ENCODE measurements around the gene B3GNT5.

The B3GNT5 gene

DNA sequence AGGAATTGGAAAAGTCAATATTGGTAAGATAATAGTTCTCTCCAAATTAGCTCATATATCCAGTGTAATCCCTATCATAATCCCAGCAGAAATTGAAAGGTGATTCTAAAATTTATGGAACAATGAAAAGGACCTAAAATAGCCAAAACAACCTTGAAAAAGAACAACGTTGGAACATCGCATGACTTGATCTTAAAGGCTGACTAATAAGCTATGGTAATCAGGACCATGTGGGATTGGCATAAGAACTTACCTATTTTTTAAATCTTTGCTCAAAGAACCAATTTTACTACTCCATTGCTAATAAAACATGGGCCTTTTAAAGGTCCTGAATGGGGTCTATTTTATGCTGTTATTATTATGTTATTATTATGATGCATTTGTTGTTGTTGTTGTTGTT is 40.9 kb downstream of the B3GNT5 start:
- H3K4me3 ChIP-seq (replicated peaks; ENCODE audit: low read depth, low read length), result no peak overlapping the region
- no peak for TF ChIP-seq CTCF (IDR thresholded peaks at IDR 0.05; ENCODE audit: low read depth, low read length, missing control alignments)
- DNase-seq (ENCODE audit: extremely low read depth, low read depth), result no peak

DNA sequence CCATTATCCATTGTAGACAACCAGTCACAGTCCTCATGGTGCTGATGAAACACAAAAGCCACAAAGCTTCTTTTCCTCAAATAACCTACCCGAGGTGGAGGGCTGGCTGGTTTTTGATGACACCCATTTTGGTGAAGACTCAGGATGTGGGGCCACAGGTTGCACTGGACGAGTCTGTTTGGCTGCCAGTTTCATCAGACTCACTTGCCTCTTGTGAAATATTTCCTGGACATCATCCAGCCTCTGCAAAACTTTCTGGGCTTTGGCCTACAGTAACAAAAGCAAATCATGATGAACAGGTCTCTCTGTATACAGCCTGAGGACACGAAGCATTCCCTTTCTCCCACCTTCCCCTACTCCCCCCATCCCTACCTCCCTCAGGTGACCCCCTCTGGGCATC is 42.2 kb downstream of the B3GNT5 start:
- no peak overlapping the region for H3K4me3 ChIP-seq (replicated peaks; ENCODE audit: low read depth, low read length)
- no peak for TF ChIP-seq CTCF (IDR thresholded peaks at IDR 0.05; ENCODE audit: low read depth, low read length, missing control alignments)
- no peak for DNase-seq (ENCODE audit: extremely low read depth, low read depth)

- no peak for TF ChIP-seq CTCF (IDR thresholded peaks at IDR 0.05; ENCODE audit: low read depth, low read length, missing control alignments)
- no peak overlapping the region for H3K4me3 ChIP-seq (replicated peaks; ENCODE audit: low read depth, low read length)
- DNase-seq (ENCODE audit: extremely low read depth, low read depth), result no peak
Observed at GRCh38 chr3:183296944-183297343, 43.9 kb downstream of the B3GNT5 start.

DNA sequence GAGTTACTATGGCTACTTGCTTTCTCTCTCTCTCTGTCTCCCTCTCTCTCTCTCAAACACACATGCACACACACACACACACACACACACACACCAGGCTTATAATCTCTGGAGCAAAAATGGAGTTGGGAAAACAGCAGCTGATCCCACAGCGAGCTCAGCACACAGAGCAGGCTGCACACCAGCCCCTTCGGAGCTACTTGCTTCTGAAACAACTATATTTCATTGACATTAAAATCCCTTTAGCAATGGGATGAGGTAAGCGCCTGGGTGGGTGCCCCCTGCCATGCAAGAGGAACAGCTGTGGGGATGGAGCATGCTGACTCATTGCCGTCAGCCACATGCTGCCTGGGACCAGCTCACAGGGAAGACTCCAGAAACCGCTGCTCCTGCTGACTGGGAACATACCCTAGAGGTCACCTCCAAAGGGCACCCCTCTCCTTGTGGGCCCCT is 45.7 kb downstream of the B3GNT5 start:
- TF ChIP-seq CTCF (IDR thresholded peaks at IDR 0.05; ENCODE audit: low read depth, low read length, missing control alignments), result no peak
- DNase-seq (ENCODE audit: extremely low read depth, low read depth), result peak; percentile 62
- H3K4me3 ChIP-seq (replicated peaks; ENCODE audit: low read depth, low read length), result no peak overlapping the region

DNA sequence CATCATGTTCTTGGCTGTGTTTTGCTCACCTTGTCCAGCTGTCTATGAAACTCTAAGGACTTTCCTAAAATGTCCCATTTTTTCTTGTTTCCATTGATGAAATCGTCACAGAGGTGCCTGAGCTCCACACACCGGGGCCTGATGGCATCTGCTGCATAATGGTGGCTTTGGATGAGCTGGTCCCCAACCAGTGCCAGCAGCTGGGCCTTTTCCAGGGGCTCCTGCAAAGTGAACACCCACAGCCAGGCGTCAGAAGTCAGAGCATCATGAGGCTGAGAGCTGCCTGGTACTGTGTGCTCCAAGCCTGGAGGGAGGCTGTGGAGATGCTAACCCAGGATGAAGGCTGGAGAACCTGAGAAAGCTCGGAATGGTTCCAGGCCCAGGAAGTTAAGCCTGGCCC is 46.9 kb downstream of the B3GNT5 start:
- TF ChIP-seq CTCF (IDR thresholded peaks at IDR 0.05; ENCODE audit: low read depth, low read length, missing control alignments), result no peak
- H3K4me3 ChIP-seq (replicated peaks; ENCODE audit: low read depth, low read length), result no peak overlapping the region
- DNase-seq (ENCODE audit: extremely low read depth, low read depth), result no peak

DNA sequence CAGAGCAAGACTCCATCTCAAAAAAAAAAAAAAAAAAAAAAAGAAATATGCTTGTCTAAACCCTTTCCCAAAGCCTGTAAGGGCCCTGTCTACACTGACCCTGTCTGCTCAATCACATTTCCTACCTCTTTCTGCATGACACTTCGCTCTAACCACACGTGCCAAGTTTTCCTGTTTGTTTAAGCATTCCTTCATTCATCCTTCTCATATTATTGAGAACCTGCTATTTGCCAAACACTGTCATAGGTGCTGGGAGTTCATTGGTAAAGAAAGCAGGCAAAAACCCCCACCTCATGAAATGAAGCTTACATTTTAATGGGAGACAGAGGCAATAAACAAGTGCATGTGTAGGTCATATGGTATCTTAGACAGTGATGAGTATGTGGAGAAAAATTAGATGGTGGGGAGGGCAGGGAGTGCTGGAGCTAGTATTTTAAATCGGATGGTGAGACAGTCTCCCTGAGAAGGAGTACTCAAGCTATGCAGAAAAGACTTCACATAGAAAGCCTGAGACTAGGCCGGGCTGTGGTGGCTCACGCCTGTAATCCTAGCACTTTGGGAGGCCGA is 48.0 kb downstream of the B3GNT5 start:
- no peak overlapping the region for H3K4me3 ChIP-seq (replicated peaks; ENCODE audit: low read depth, low read length)
- DNase-seq (ENCODE audit: extremely low read depth, low read depth), result no peak
- no peak for TF ChIP-seq CTCF (IDR thresholded peaks at IDR 0.05; ENCODE audit: low read depth, low read length, missing control alignments)
